Endothelial cell of umbilical vein (primary cell): ENCODE results near the gene PDLIM4. TPM values are rescaled to one million over a fixed set of nuclear protein-coding genes. Genes with fewer than 3 reads are reported as not detected.

Experiments
- BruUV-seq: library from RNA; stranded (reverse); fragments of 400-500 nt; replicated peaks from 2 replicates; lab custom pipeline; 2021; lab: Mats Ljungman, UMichigan
- CTCF ChIA-PET: fragments of 300-600, 350-600 bp; sonication (Branson Sonifier 250); formaldehyde crosslinking; loops from one replicate; lab custom pipeline; 2021; ENCODE audit warnings: antibody characterized with exemption, inconsistent platforms; lab: Charles Lee
- POLR2A ChIA-PET: fragments of 300-600, 350-600 bp; sonication (Branson Sonifier 250); formaldehyde crosslinking; loops from one replicate; lab custom pipeline; 2021; ENCODE audit warnings: antibody characterized with exemption, inconsistent platforms; lab: Charles Lee
- DNase-seq: peaks from one replicate; pipeline ENCODE4 v3.0.0-alpha.2; 2011; ENCODE audit warnings: low read depth, low spot score
- FAIRE-seq: peaks from 2 replicates; lab custom pipeline; 2011; peaks lifted over from hg19 to GRCh38; lab: Jason Lieb, UNC
- H2AFZ ChIP-seq: 2 replicates; pipeline ENCODE4 v1.6.0; 2012; ENCODE audit warnings: low read depth, low read length, control low read depth, inconsistent platforms
- H3K27ac ChIP-seq: 2 replicates; pipeline ENCODE4 v1.5.1; 2011; ENCODE audit warnings: low read depth, mild to moderate bottlenecking, control low read depth, low read length, moderate library complexity; ENCODE audit not compliant: insufficient read depth
- H3K27me3 ChIP-seq, 2 experiments: 2 replicates each; pipeline versions ENCODE4 v1.6.0 to v1.6.1; 2011; ENCODE audit warnings: low read length in 2 of 2, mixed read lengths in 1 of 2; ENCODE audit not compliant: control insufficient read depth in 2 of 2, insufficient read depth in 2 of 2
- H3K36me3 ChIP-seq, 2 experiments: 2 replicates in 1 of 2; 3 replicates in 1 of 2; pipeline ENCODE4 v1.5.1; 2011; ENCODE audit warnings: low read length in 2 of 2, mild to moderate bottlenecking in 1 of 2, moderate library complexity in 1 of 2; ENCODE audit not compliant: control insufficient read depth in 2 of 2, insufficient read depth in 2 of 2; ENCODE audit errors: extremely low read depth in 1 of 2
- H3K4me1 ChIP-seq: 3 replicates; pipeline ENCODE4 v1.5.1; 2011; ENCODE audit warnings: mild to moderate bottlenecking, low read length; ENCODE audit not compliant: control insufficient read depth, insufficient read depth; ENCODE audit errors: extremely low read depth
- H3K4me2 ChIP-seq: 2 replicates; pipeline ENCODE4 v1.6.1; 2011; ENCODE audit warnings: low read length, control low read depth, mixed read lengths; ENCODE audit not compliant: insufficient read depth
- H3K4me3 ChIP-seq, 3 experiments: fragments of 200-600 bp in 1 of 3; sonication (generic), shearing (Covaris generic) in 1 of 3; replicated peaks in 1 of 3; 2 replicates each; pipeline ENCODE4 v1.5.1; 2011 to 2016; ENCODE audit warnings: control low read depth in 3 of 3, low read length in 3 of 3, mild to moderate bottlenecking in 2 of 3, inconsistent platforms in 1 of 3, low read depth in 1 of 3, moderate library complexity in 1 of 3; ENCODE audit not compliant: insufficient read depth in 1 of 3
- H3K79me2 ChIP-seq: 2 replicates; pipeline ENCODE4 v1.6.0; 2012; ENCODE audit warnings: low read length, inconsistent platforms; ENCODE audit not compliant: control insufficient read depth, insufficient read depth
- H3K9ac ChIP-seq: replicated peaks from 2 replicates; pipeline ENCODE3; 2011; ENCODE audit warnings: low read length, control low read depth; ENCODE audit not compliant: insufficient read depth; ENCODE audit errors: extremely low read depth
- H3K9me1 ChIP-seq: replicated peaks from 3 replicates; pipeline ENCODE4 v1.6.0; 2011; ENCODE audit warnings: mild to moderate bottlenecking, low read length; ENCODE audit not compliant: control insufficient read depth, insufficient read depth; ENCODE audit errors: extremely low read depth
- H3K9me3 ChIP-seq: replicated peaks from 2 replicates; pipeline ENCODE4 v1.5.1; 2012; ENCODE audit warnings: low read length, inconsistent platforms; ENCODE audit not compliant: control insufficient read depth, insufficient read depth
- H4K20me1 ChIP-seq: replicated peaks from 2 replicates; pipeline ENCODE3; 2011; ENCODE audit warnings: mild to moderate bottlenecking, low read length; ENCODE audit not compliant: control insufficient read depth, insufficient read depth; ENCODE audit errors: extremely low read depth
- EZH2 ChIP-seq: IDR thresholded peaks from 2 replicates; pipeline ENCODE4 v1.6.1; 2012; ENCODE audit warnings: borderline replicate concordance, low read depth, mild to moderate bottlenecking, moderate library complexity, low read length, inconsistent platforms; ENCODE audit not compliant: severe bottlenecking
- FOS ChIP-seq: IDR thresholded peaks from 2 replicates; pipeline ENCODE4 v1.6.1; 2011; ENCODE audit warnings: mild to moderate bottlenecking, low read length, moderate library complexity, borderline replicate concordance; ENCODE audit not compliant: insufficient read depth
- GATA2 ChIP-seq: IDR thresholded peaks from 2 replicates; pipeline ENCODE4 v1.7.0; 2011; ENCODE audit warnings: low read depth, mild to moderate bottlenecking, moderate library complexity, mixed read lengths, low read length; ENCODE audit not compliant: insufficient read length, insufficient read depth
- JUN ChIP-seq: IDR thresholded peaks from 2 replicates; pipeline ENCODE4 v1.6.1; 2011; ENCODE audit warnings: borderline replicate concordance, low read depth; ENCODE audit not compliant: insufficient read length, insufficient read depth
- MYC ChIP-seq: IDR thresholded peaks from one replicate; pipeline ENCODE4 v1.6.1; 2011; ENCODE audit warnings: mild to moderate bottlenecking, low read depth, low read length
- POLR2A ChIP-seq: IDR thresholded peaks from 2 replicates; pipeline ENCODE4 v1.6.1; 2012; ENCODE audit warnings: low read depth, mild to moderate bottlenecking, control low read depth, low read length
- POLR2AphosphoS5 ChIP-seq: IDR thresholded peaks from 2 replicates; pipeline ENCODE4 v1.6.1; 2012; ENCODE audit warnings: low read depth, mild to moderate bottlenecking, control low read depth, low read length, moderate library complexity; ENCODE audit not compliant: insufficient read depth
- dilution Hi-C: fragments of 300-500 bp; cut with MboI; formaldehyde crosslinking; loops from one replicate; pipeline ENCODE4 v1.15.0; 2019; ENCODE audit warnings: low sequenced_read_pairs; ENCODE audit not compliant: extremely low pct_ligation_motif_present
- intact Hi-C: fragments of 100-400 bp; cut with micrococcal nuclease; formaldehyde crosslinking; loops from one replicate; pipeline ENCODE4 v1.10.0; 2022
- polyA plus RNA-seq, 4 experiments: library from polyadenylated mRNA; depleted of rRNA in 3 of 4; stranded (reverse) in 3 of 4; unstranded in 1 of 4; fragments of >200 nt; gene quantifications; 2 replicates each; pipeline versions ENCODE4 v1.2.1 to v1.2.3, GENCODE V29; 2011 to 2012; ENCODE audit warnings: missing spikeins in 1 of 4
- total RNA-seq: library from RNA; stranded (reverse); gene quantifications from 2 replicates; pipeline ENCODE4 v1.2.3, GENCODE V29; 2021
- TF ChIP-seq, protein P1 (sequence below): IDR thresholded peaks from 2 replicates; pipeline ENCODE4 v1.6.1; 2011; ENCODE audit not compliant: insufficient read depth, insufficient read length
- TF ChIP-seq, protein P2 (sequence below), 2 donors: IDR thresholded peaks; 1 replicate in 1 of 2; 2 replicates in 1 of 2; pipeline ENCODE4 v1.5.1; 2011; ENCODE audit warnings: low read length in 2 of 2, mild to moderate bottlenecking in 2 of 2, moderate library complexity in 2 of 2, control low read depth in 1 of 2, inconsistent platforms in 1 of 2, low read depth in 1 of 2; ENCODE audit not compliant: insufficient read depth in 1 of 2; ENCODE audit errors: extremely low read depth in 1 of 2

Gene PDLIM4
- total and polyA plus RNA-seq, 2 donors (not counting 3 experiments of a cell fraction or from before 2014, with no cell fraction given), result 65.7 to 112 TPM

DNA sequence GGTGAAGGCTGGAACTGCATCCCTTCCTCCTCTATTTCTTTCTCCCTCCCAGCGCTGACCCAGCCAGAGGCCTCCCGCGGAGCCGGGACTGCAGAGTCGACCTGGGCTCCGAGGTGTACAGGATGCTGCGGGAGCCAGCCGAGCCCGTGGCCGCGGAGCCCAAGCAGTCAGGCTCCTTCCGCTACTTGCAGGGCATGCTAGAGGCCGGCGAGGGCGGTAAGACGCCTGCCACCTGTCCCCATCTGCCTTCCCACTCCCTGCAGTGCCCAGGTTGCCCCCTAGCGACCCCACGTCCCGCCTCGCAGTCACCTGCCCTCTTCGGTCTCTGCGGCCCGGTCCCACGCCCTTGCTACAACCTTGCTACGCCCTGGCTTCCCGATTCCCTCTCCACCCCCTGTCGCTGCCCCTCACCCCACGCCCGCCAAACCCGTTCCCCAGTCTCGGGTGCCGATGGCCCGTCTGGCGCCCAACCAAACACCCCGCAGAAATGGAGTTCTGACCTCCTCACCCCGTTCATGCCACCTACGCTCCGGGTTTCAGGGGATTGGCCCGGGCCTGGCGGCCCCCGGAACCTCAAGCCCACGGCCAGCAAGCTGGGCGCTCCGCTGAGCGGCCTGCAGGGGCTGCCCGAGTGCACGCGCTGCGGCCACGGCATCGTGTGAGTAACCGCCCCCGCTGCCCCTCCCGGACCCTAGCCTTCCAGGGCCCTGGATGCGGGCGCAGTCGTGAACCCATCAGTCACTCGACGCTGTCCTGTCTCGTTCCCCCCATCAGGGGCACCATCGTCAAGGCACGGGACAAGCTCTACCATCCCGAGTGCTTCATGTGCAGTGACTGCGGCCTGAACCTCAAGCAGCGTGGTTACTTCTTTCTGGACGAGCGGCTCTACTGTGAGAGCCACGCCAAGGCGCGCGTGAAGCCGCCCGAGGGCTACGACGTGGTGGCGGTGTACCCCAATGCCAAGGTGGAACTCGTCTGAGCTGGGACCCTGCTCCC lies 14.1 kb downstream of the PDLIM4 start:
- H4K20me1 ChIP-seq, result no peaks in the 10 kb centered on the region
- TSS peak; percentile 34 for BruUV-seq
- FAIRE-seq (no peak), DNase-seq (no peak)
- no peaks in the 10 kb centered on the region for H3K9me3 ChIP-seq
- H3K36me3 ChIP-seq, result peaks cover 5 to 29% of the 10 kb centered on the region in 2 experiments
- CTCF ChIA-PET, result interaction anchor here (1.0 to 4.3 kb wide), 13 partner anchors 10 to 234 kb away, joined by 3 to 35 read pairs (median 8); partner anchors contain the start of genes P4HA2, SLC22A4 and SLC22A5
- intact Hi-C loops (loop anchor here (1.0 to 5.0 kb wide), 5 partner anchors 22 to 207 kb away; partner anchors contain the start of gene SLC22A5), dilution Hi-C loops (no loop called here)
- no peaks in the 10 kb centered on the region for H3K79me2 ChIP-seq
- no peak overlapping the region for H3K9ac ChIP-seq
- no peak overlapping the region for H2AFZ ChIP-seq
- POLR2A ChIA-PET, result no interaction called here
- no peak overlapping the region for H3K4me2 ChIP-seq
- peaks cover 6% of the 10 kb centered on the region for H3K4me1 ChIP-seq
- TF ChIP-seq GATA2, result no peak
- TF ChIP-seq, protein P1, sequence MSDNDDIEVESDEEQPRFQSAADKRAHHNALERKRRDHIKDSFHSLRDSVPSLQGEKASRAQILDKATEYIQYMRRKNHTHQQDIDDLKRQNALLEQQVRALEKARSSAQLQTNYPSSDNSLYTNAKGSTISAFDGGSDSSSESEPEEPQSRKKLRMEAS, result no peak
- no peak for TF ChIP-seq MYC
- TF ChIP-seq EZH2, result no peak
- TF ChIP-seq JUN, result no peak
- TF ChIP-seq, protein P2, sequence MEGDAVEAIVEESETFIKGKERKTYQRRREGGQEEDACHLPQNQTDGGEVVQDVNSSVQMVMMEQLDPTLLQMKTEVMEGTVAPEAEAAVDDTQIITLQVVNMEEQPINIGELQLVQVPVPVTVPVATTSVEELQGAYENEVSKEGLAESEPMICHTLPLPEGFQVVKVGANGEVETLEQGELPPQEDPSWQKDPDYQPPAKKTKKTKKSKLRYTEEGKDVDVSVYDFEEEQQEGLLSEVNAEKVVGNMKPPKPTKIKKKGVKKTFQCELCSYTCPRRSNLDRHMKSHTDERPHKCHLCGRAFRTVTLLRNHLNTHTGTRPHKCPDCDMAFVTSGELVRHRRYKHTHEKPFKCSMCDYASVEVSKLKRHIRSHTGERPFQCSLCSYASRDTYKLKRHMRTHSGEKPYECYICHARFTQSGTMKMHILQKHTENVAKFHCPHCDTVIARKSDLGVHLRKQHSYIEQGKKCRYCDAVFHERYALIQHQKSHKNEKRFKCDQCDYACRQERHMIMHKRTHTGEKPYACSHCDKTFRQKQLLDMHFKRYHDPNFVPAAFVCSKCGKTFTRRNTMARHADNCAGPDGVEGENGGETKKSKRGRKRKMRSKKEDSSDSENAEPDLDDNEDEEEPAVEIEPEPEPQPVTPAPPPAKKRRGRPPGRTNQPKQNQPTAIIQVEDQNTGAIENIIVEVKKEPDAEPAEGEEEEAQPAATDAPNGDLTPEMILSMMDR (IDR thresholded peaks at IDR 0.05; ENCODE audit: extremely low read depth in 1 of 2, insufficient read depth in 1 of 2, low read depth in 1 of 2, low read length in 2 of 2), result no peak
- no peak for TF ChIP-seq FOS
- TF ChIP-seq POLR2AphosphoS5, result no peak
- TF ChIP-seq POLR2A, result no peak
- H3K4me3 ChIP-seq, result no peak overlapping the region
- no peak overlapping the region for H3K27ac ChIP-seq
- H3K27me3 ChIP-seq, result no peaks in the 10 kb centered on the region
- no peaks in the 10 kb centered on the region for H3K9me1 ChIP-seq
